A549 (cell line): ENCODE results near the gene ZNF407. TPM values are rescaled to one million over a fixed set of nuclear protein-coding genes. Genes with fewer than 3 reads are reported as not detected.

Experiments used
- ATAC-seq, 2 experiments: fragments of 200-7000 bp in 1 of 2; fragments of >200 bp in 1 of 2; cut with Nextera tagmentation in 1 of 2; cut with Tn5 transposase in 1 of 2; 3 replicates each; pipeline versions ENCODE4 v1.8.0 to v1.9.1; 2018 to 2020; ENCODE audit warnings: mild to moderate bottlenecking in 1 of 2, moderate library complexity in 1 of 2
- CTCF ChIA-PET: fragments of 300-600 bp; sonication (Branson Sonifier 250); formaldehyde crosslinking; extraction: SDS; loops from one replicate; lab custom pipeline; 2021; ENCODE audit warnings: antibody characterized with exemption, inconsistent platforms; lab: Yijun Ruan, JAX
- POLR2A ChIA-PET: fragments of 350-600 bp; formaldehyde crosslinking; extraction: SDS; loops from one replicate; lab custom pipeline; 2021; ENCODE audit warnings: antibody characterized with exemption, inconsistent platforms; lab: Yijun Ruan, JAX
- DNase-seq, 2 experiments: peaks; one replicate each; pipeline versions ENCODE4 v3.0.0 to v3.0.0-alpha.2; 2011 to 2016; ENCODE audit warnings: low read depth in 1 of 2, low spot score in 1 of 2
- FAIRE-seq: peaks from 2 replicates; lab custom pipeline; 2011; peaks lifted over from hg19 to GRCh38; lab: Jason Lieb, UNC
- H3K27ac ChIP-seq, 2 experiments: fragments of >200 bp; sonication (Bioruptor Twin); formaldehyde crosslinking; 3 replicates each; pipeline ENCODE4 v1.5.1; 2016 to 2017
- H3K4me1 ChIP-seq: fragments of >200 bp; sonication (Bioruptor Twin); formaldehyde crosslinking; 3 replicates; pipeline ENCODE4 v1.6.1; 2016
- H3K4me2 ChIP-seq: fragments of >200 bp; sonication (Bioruptor Twin); formaldehyde crosslinking; 3 replicates; pipeline ENCODE4 v1.6.1; 2016
- H3K4me3 ChIP-seq: fragments of >200 bp; sonication (Bioruptor Twin); formaldehyde crosslinking; 3 replicates; pipeline ENCODE4 v1.5.1; 2016
- H3K9me3 ChIP-seq: fragments of >200 bp; sonication (Bioruptor Twin); formaldehyde crosslinking; 3 replicates; pipeline ENCODE4 v1.6.1; 2016
- BHLHE40 ChIP-seq: IDR thresholded peaks from 2 replicates; pipeline ENCODE4 v1.6.1; 2012; ENCODE audit warnings: low read depth, low read length, inconsistent platforms
- CBX8 ChIP-seq: fragments of 200-600 bp; sonication (generic); IDR thresholded peaks from 2 replicates; pipeline ENCODE4 v1.6.1; 2016
- CEBPB ChIP-seq, 2 experiments: fragments of >200 bp in 1 of 2; sonication (Bioruptor Twin) in 1 of 2; formaldehyde crosslinking in 1 of 2; IDR thresholded peaks; 2 replicates each; pipeline ENCODE4 v1.6.1; 2012 to 2016
- CHD2 ChIP-seq: fragments of 150-350 bp; IDR thresholded peaks from 2 replicates; pipeline ENCODE4 v1.6.1; 2014; ENCODE audit warnings: low read length; ENCODE audit not compliant: partially characterized antibody
- CHD4 ChIP-seq: fragments of 200-600 bp; sonication (generic); IDR thresholded peaks from 2 replicates; pipeline ENCODE4 v1.6.1; 2016; ENCODE audit warnings: antibody characterized with exemption, mild to moderate bottlenecking, borderline replicate concordance
- EHF ChIP-seq: fragments of 250-450 bp; sonication (Bioruptor Pico); IDR thresholded peaks from 2 replicates; pipeline ENCODE4 v1.5.0; 2020; ENCODE audit warnings: mild to moderate bottlenecking
- EHMT2 ChIP-seq: fragments of 200-600 bp; sonication (generic); IDR thresholded peaks from 2 replicates; pipeline ENCODE4 v1.6.1; 2016; ENCODE audit warnings: antibody characterized with exemption, low read depth, mild to moderate bottlenecking, moderate library complexity
- ESRRA ChIP-seq: fragments of 150-350 bp; IDR thresholded peaks from 2 replicates; pipeline ENCODE4 v1.6.1; 2014; ENCODE audit warnings: mild to moderate bottlenecking, low read length, borderline replicate concordance
- FOSB ChIP-seq: fragments of 250-450 bp; sonication (Bioruptor Pico); IDR thresholded peaks from 2 replicates; pipeline ENCODE4 v1.5.0; 2020; ENCODE audit warnings: mild to moderate bottlenecking, moderate library complexity
- FOSL2 ChIP-seq, 2 experiments: fragments of 450-650 bp in 1 of 2; fragments of >200 bp in 1 of 2; sonication (Bioruptor Twin) in 1 of 2; formaldehyde crosslinking; IDR thresholded peaks; 2 replicates each; pipeline versions ENCODE4 v1.5.0 to v1.6.1; 2016 to 2020; ENCODE audit warnings: mild to moderate bottlenecking in 1 of 2, moderate library complexity in 1 of 2
- FOXS1 ChIP-seq: fragments of 250-450 bp; sonication (Bioruptor Pico); IDR thresholded peaks from 2 replicates; pipeline ENCODE4 v1.5.0; 2020; ENCODE audit warnings: mild to moderate bottlenecking, moderate library complexity
- HEYL ChIP-seq: fragments of 250-450 bp; sonication (Bioruptor Pico); IDR thresholded peaks from 2 replicates; pipeline ENCODE4 v1.8.0; 2021; ENCODE audit warnings: mild to moderate bottlenecking, moderate library complexity
- HOXA7 ChIP-seq: fragments of 250-450 bp; sonication (Bioruptor Pico); IDR thresholded peaks from 2 replicates; pipeline ENCODE4 v1.5.0; 2020; ENCODE audit warnings: mild to moderate bottlenecking, moderate library complexity
- JUN ChIP-seq, 2 experiments: fragments of >200 bp; sonication (Bioruptor Twin); formaldehyde crosslinking; IDR thresholded peaks; 2 replicates in 1 of 2; 3 replicates in 1 of 2; pipeline ENCODE4 v1.6.1; 2016 to 2017
- MAZ ChIP-seq: fragments of 150-350 bp; IDR thresholded peaks from 2 replicates; pipeline ENCODE4 v1.6.1; 2014; ENCODE audit warnings: antibody characterized with exemption, low read depth, low read length, borderline replicate concordance
- MYC ChIP-seq: IDR thresholded peaks from 2 replicates; pipeline ENCODE4 v1.6.1; 2012; ENCODE audit warnings: mild to moderate bottlenecking, inconsistent platforms, low read length, improper control_type of control experiment, borderline replicate concordance
- NFE2L2 ChIP-seq: fragments of 150-350 bp; conservative IDR thresholded peaks from 2 replicates; pipeline ENCODE4 v1.6.1; 2014; ENCODE audit warnings: low read length
- NR3C1 ChIP-seq: fragments of >200 bp; sonication (Bioruptor Twin); formaldehyde crosslinking; IDR thresholded peaks from 3 replicates; pipeline ENCODE4 v1.6.1; 2017
- POLR2A ChIP-seq: IDR thresholded peaks from 2 replicates; pipeline ENCODE4 v1.6.1; 2012; ENCODE audit warnings: mild to moderate bottlenecking, low read length
- POLR2AphosphoS2 ChIP-seq: conservative IDR thresholded peaks from 2 replicates; pipeline ENCODE4 v1.6.1; 2012; ENCODE audit warnings: low read length, improper control_type of control experiment, inconsistent platforms
- RAD21 ChIP-seq, 2 experiments: fragments of >200 bp in 1 of 2; sonication (Bioruptor Twin) in 1 of 2; formaldehyde crosslinking in 1 of 2; IDR thresholded peaks in 1 of 2; conservative IDR thresholded peaks in 1 of 2; 2 replicates in 1 of 2; 3 replicates in 1 of 2; pipeline ENCODE4 v1.6.1; 2012 to 2018; ENCODE audit warnings: inconsistent platforms in 1 of 2
- SREBF2 ChIP-seq: fragments of 450-650 bp; IDR thresholded peaks from 2 replicates; pipeline ENCODE4 v1.6.1; 2014; ENCODE audit warnings: mild to moderate bottlenecking, moderate library complexity
- TFCP2L1 ChIP-seq: fragments of 250-450 bp; sonication (Bioruptor Pico); IDR thresholded peaks from 2 replicates; pipeline ENCODE4 v1.5.0; 2021; ENCODE audit warnings: mild to moderate bottlenecking
- WGBS: methylation state at CpG from one replicate; pipeline ENCODE4 v1.1.6; 2017; ENCODE audit errors: missing lambda C conversion rate; 5-methylcytosine and 5-hydroxymethylcytosine counted together
- polyA plus RNA-seq, 4 experiments: library from polyadenylated mRNA; depleted of rRNA in 3 of 4; stranded (reverse); fragments of >200 nt; fragmentation: RNase III in 1 of 4; extraction: RNeasy Plus Mini Kit Qiagen cat#74134 plus additional on column Dnase treatment in 1 of 4; gene quantifications; 2 replicates in 3 of 4; 3 replicates in 1 of 4; pipeline ENCODE4 v1.2.3, GENCODE V29; 2011 to 2017
- TF ChIP-seq, protein P1 (sequence below): fragments of 150-350 bp; IDR thresholded peaks from 2 replicates; pipeline ENCODE4 v1.6.1; 2014; ENCODE audit warnings: low read depth, mild to moderate bottlenecking, low read length
- TF ChIP-seq, protein P2 (sequence below): fragments of >200 bp; sonication (Bioruptor Twin); formaldehyde crosslinking; IDR thresholded peaks from 3 replicates; pipeline ENCODE4 v1.5.1; 2016
- TF ChIP-seq, protein P3 (sequence below): fragments of 450-650 bp; IDR thresholded peaks from 2 replicates; pipeline ENCODE4 v1.6.1; 2014; ENCODE audit warnings: antibody characterized with exemption
- TF ChIP-seq, protein P4 (sequence below): IDR thresholded peaks from 2 replicates; pipeline ENCODE4 v1.6.1; 2012; ENCODE audit warnings: low read depth, borderline replicate concordance
- TF ChIP-seq, protein P5 (sequence below): fragments of >200 bp; sonication (Bioruptor Twin); formaldehyde crosslinking; IDR thresholded peaks from 2 replicates; pipeline ENCODE4 v1.6.1; 2016

Gene ZNF407
- polyA plus RNA-seq, 2 of the 4 experiments (the other 2 are of a cell fraction): 2.5 to 3.0 TPM

DNA sequence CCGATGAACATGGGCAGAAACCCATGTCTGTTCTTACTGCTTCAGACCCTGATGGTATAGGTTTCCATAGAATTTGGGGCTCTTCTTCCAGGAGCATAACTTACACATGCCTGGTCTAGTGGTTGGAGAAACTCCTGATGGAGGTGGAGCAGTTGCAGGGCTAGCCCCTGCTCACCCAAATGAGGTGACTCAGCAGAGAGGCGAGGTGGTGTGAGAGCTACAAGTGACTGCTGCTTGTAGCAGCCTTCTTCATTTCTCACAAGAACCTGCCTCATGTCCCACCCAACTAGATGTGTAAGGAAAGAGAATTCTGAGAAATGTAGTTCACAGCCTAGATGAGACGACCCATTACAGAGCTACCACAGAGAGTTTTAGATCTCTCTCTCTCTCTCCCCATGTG is 105.3 kb downstream of the ZNF407 start:
- DNase-seq: no peak
- H3K4me3 ChIP-seq: no peak overlapping the region
- TF ChIP-seq FOXS1 (CRISPR knock-in tag) (no peak), FOSL2 (IDR thresholded peaks at IDR 0.05) (no peak), FOSL2 (CRISPR knock-in tag; IDR thresholded peaks at IDR 0.05) (no peak), TFCP2L1 (CRISPR knock-in tag) (no peak), CBX8 (no peak), EHMT2 (no peak), BHLHE40 (no peak), CEBPB (IDR thresholded peaks at IDR 0.05) (no peak), JUN (IDR thresholded peaks at IDR 0.05) (no peak), MAZ (no peak), EHF (CRISPR knock-in tag) (no peak), SREBF2 (no peak), POLR2A (no peak)
- TF ChIP-seq, protein P1, sequence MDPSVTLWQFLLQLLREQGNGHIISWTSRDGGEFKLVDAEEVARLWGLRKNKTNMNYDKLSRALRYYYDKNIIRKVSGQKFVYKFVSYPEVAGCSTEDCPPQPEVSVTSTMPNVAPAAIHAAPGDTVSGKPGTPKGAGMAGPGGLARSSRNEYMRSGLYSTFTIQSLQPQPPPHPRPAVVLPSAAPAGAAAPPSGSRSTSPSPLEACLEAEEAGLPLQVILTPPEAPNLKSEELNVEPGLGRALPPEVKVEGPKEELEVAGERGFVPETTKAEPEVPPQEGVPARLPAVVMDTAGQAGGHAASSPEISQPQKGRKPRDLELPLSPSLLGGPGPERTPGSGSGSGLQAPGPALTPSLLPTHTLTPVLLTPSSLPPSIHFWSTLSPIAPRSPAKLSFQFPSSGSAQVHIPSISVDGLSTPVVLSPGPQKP: no peak
- TF ChIP-seq, protein P2, sequence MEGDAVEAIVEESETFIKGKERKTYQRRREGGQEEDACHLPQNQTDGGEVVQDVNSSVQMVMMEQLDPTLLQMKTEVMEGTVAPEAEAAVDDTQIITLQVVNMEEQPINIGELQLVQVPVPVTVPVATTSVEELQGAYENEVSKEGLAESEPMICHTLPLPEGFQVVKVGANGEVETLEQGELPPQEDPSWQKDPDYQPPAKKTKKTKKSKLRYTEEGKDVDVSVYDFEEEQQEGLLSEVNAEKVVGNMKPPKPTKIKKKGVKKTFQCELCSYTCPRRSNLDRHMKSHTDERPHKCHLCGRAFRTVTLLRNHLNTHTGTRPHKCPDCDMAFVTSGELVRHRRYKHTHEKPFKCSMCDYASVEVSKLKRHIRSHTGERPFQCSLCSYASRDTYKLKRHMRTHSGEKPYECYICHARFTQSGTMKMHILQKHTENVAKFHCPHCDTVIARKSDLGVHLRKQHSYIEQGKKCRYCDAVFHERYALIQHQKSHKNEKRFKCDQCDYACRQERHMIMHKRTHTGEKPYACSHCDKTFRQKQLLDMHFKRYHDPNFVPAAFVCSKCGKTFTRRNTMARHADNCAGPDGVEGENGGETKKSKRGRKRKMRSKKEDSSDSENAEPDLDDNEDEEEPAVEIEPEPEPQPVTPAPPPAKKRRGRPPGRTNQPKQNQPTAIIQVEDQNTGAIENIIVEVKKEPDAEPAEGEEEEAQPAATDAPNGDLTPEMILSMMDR: no peak
- POLR2A ChIA-PET: no interaction called here
- no peak overlapping the region for H3K4me2 ChIP-seq
- no peak overlapping the region for H3K27ac ChIP-seq
- FAIRE-seq: no peak
- no peaks in the 10 kb centered on the region for H3K4me1 ChIP-seq
- CTCF ChIA-PET: no interaction called here
- no peak for ATAC-seq
- H3K9me3 ChIP-seq: no peaks in the 10 kb centered on the region
- 78% methylated on average over 3 of the region's 3 CpGs for WGBS

DNA sequence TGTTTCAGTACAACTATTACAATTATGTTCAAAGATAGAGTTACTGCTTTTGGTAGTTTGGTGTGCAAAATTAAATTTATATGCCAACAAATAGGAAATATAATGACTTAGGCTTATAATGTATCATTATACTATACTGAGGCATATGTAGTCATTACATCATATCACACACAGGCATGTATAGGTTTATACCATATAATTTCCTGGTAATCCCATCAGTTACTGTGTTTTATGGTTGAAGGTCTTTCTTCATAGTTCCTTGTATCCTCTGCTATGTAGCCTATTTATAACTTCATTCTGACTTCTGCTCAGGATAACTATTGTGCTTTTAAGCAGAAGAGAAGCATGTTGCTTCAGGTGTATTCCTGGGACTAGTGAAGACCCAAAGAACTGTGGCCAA is 110.5 kb downstream of the ZNF407 start:
- ATAC-seq: no peak
- FAIRE-seq: no peak

DNA sequence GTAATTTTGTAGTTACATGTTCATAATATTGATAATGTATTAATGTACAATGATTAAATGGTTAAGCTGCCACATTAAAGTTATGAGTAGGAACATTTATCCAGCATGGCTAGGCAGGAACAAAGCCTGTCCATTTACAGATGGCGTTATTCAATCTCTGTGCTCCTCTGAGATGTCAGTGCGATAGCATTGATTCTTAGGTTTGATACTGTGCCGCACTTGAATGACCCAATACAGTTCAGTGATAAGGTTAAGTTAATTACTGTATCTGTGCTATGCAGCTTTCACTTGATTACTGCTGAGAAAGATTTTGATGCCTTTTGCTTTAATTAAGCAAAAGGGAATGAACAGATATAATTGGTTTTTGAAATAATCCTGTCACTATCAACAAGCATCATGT is 111.8 kb downstream of the ZNF407 start:
- H3K4me1 ChIP-seq: no peaks in the 10 kb centered on the region
- ChIA-PET CTCF (no interaction called here), POLR2A (no interaction called here)
- no peak for DNase-seq
- H3K4me2 ChIP-seq: no peak overlapping the region
- no peaks in the 10 kb centered on the region for H3K9me3 ChIP-seq
- 95% methylated on average over 3 of the region's 3 CpGs for WGBS
- no peak overlapping the region for H3K27ac ChIP-seq
- ATAC-seq: no peak
- no peak overlapping the region for H3K4me3 ChIP-seq
- no peak for FAIRE-seq
- TF ChIP-seq CHD2 (no peak), FOSL2 (IDR thresholded peaks at IDR 0.05) (no peak), FOSL2 (CRISPR knock-in tag; IDR thresholded peaks at IDR 0.05) (no peak), POLR2AphosphoS2 (no peak), ESRRA (no peak), HEYL (CRISPR knock-in tag) (no peak), HOXA7 (CRISPR knock-in tag) (no peak), CHD4 (no peak), RAD21 (conservative IDR thresholded peaks at IDR 0.05 in 1 of 2, IDR thresholded peaks at IDR 0.05 in 1 of 2) (no peak), NR3C1 (no peak), MYC (no peak)
- TF ChIP-seq, protein P3, sequence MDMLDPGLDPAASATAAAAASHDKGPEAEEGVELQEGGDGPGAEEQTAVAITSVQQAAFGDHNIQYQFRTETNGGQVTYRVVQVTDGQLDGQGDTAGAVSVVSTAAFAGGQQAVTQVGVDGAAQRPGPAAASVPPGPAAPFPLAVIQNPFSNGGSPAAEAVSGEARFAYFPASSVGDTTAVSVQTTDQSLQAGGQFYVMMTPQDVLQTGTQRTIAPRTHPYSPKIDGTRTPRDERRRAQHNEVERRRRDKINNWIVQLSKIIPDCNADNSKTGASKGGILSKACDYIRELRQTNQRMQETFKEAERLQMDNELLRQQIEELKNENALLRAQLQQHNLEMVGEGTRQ: no peak
- TF ChIP-seq, protein P2: no peak
- TF ChIP-seq, protein P4, sequence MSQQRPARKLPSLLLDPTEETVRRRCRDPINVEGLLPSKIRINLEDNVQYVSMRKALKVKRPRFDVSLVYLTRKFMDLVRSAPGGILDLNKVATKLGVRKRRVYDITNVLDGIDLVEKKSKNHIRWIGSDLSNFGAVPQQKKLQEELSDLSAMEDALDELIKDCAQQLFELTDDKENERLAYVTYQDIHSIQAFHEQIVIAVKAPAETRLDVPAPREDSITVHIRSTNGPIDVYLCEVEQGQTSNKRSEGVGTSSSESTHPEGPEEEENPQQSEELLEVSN: no peak

More for the DNA sequence above, 110.5 kb downstream of the ZNF407 start:
- no peak for DNase-seq
- H3K4me2 ChIP-seq: no peak overlapping the region
- CTCF ChIA-PET: no interaction called here
- no peaks in the 10 kb centered on the region for H3K4me1 ChIP-seq
- H3K4me3 ChIP-seq: no peak overlapping the region
- H3K27ac ChIP-seq: no peak overlapping the region
- TF ChIP-seq NFE2L2 (no peak), FOSB (no peak), SREBF2 (no peak)
- TF ChIP-seq, protein P5, sequence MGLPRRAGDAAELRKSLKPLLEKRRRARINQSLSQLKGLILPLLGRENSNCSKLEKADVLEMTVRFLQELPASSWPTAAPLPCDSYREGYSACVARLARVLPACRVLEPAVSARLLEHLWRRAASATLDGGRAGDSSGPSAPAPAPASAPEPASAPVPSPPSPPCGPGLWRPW: no peak
- TF ChIP-seq, all 56 proteins: peak for 0
- POLR2A ChIA-PET: no interaction called here
- H3K9me3 ChIP-seq: no peaks in the 10 kb centered on the region
